ENCODE results near the gene HMSD. TPM values are rescaled to one million over a fixed set of nuclear protein-coding genes. Genes with fewer than 3 reads are reported as not detected.
"Not testable (repeated sequence)": the region's sequence is repeated elsewhere in the genome, so short reads cannot be mapped to it uniquely, and the experiment has no call there.

HMSD gene
- total RNA-seq, 6 experiments from 2014 or later = 0.27 to 0.37 TPM; not detected in 4

DNA sequence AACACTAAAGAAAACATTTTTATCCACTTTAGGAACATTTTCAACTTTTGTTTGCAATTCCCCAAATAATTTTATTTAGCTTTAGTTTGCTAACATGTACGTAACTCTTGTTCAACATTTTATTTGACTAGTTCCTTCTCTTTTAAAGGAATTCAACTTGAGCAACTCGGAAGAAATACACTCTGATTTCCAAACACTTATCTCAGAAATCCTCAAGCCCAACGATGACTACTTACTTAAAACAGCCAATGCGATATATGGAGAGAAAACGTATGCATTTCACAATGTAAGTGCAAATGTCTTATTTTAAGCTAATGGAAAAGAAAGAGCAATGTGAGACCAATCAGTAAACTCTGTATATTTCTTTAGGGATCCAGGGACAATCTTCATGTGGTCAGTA, 31.3 kb upstream of the HMSD start:
- TF ChIP-seq POLR2A (IDR thresholded peaks at IDR 0.05) = no peak
- TF ChIP-seq, protein P1, sequence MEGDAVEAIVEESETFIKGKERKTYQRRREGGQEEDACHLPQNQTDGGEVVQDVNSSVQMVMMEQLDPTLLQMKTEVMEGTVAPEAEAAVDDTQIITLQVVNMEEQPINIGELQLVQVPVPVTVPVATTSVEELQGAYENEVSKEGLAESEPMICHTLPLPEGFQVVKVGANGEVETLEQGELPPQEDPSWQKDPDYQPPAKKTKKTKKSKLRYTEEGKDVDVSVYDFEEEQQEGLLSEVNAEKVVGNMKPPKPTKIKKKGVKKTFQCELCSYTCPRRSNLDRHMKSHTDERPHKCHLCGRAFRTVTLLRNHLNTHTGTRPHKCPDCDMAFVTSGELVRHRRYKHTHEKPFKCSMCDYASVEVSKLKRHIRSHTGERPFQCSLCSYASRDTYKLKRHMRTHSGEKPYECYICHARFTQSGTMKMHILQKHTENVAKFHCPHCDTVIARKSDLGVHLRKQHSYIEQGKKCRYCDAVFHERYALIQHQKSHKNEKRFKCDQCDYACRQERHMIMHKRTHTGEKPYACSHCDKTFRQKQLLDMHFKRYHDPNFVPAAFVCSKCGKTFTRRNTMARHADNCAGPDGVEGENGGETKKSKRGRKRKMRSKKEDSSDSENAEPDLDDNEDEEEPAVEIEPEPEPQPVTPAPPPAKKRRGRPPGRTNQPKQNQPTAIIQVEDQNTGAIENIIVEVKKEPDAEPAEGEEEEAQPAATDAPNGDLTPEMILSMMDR (IDR thresholded peaks at IDR 0.05) = no peak
- Histone ChIP-seq H3K27me3 (no peaks in the 10 kb centered on the region), H3K9me3 (no peaks in the 10 kb centered on the region), H3K4me3 (no peak overlapping the region), H3K36me3 (no peaks in the 10 kb centered on the region), H3K4me1 (no peaks in the 10 kb centered on the region), H3K27ac (no peak overlapping the region)
- WGBS (ENCODE audit: insufficient coverage, low coverage, low lambda C conversion rate, missing lambda C conversion rate) = 56% methylated on average over 5 of the region's 5 CpGs
- no peak for ATAC-seq
- intact Hi-C loops (cut with DNase I) = no loop called here
- no peak for DNase-seq

DNA sequence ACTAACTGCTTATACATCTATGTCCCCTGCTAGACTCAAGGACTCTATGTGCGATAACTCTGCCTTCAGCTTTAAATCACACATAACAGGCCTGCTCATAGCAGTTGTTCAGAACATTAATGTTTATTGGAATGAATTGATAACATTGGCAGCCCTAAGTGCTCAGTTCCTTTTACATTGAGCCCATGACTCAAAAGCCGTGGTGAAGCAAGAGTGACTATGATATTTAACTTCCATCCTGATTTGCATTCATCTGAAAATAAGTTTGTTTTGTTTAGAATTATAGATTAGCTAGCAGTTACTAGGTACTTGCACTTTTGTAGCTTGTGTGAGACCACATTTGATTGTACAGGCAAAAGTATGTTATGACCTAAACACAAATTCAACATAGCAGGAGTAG, 27.1 kb upstream of the HMSD start:
- intact Hi-C loops (cut with DNase I) = no loop called here
- WGBS (ENCODE audit: insufficient coverage, low coverage, low lambda C conversion rate, missing lambda C conversion rate) = 61% methylated on average over 2 of the region's 2 CpGs
- Histone ChIP-seq H3K27ac (no peak overlapping the region), H3K36me3 (no peaks in the 10 kb centered on the region), H3K4me3 (no peak overlapping the region), H3K27me3 (no peaks in the 10 kb centered on the region), H3K9me3 (no peaks in the 10 kb centered on the region), H3K4me1 (no peaks in the 10 kb centered on the region)
- DNase-seq (no peak), ATAC-seq (no peak)
- TF ChIP-seq, protein P1 (IDR thresholded peaks at IDR 0.05) = no peak
- TF ChIP-seq POLR2A (IDR thresholded peaks at IDR 0.05) = no peak

DNA sequence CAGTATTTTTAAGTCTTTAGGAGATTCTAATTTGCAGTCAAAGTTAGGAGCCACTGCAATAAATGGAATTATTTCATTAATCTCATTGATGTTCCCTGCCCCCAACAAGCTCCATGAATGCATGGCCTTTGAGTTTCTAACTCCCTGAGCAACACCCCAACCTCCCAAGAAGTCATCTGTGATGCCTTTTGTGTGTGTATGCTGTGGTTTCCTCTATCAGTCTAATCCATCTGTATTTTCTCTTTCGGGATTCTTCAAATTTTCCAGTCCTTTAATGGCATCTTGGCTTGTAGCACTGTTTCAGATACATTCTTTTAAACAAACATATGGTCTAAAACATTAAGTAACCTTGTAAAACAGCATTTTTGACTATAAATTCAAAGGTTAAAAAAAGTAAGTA, 24.6 kb upstream of the HMSD start:
- TF ChIP-seq POLR2A (IDR thresholded peaks at IDR 0.05) = no peak
- TF ChIP-seq, protein P1 (IDR thresholded peaks at IDR 0.05) = no peak
- H3K27me3 ChIP-seq = no peaks in the 10 kb centered on the region
- ATAC-seq = no peak
- H3K36me3 ChIP-seq = no peaks in the 10 kb centered on the region
- no peak for DNase-seq
- no peak overlapping the region for H3K4me3 ChIP-seq
- no peaks in the 10 kb centered on the region for H3K9me3 ChIP-seq
- intact Hi-C loops (cut with DNase I) = no loop called here
- H3K27ac ChIP-seq = no peak overlapping the region
- no peaks in the 10 kb centered on the region for H3K4me1 ChIP-seq
- 50% methylated on average over 1 of the region's 1 CpG for WGBS (ENCODE audit: insufficient coverage, low coverage, low lambda C conversion rate, missing lambda C conversion rate)

DNA sequence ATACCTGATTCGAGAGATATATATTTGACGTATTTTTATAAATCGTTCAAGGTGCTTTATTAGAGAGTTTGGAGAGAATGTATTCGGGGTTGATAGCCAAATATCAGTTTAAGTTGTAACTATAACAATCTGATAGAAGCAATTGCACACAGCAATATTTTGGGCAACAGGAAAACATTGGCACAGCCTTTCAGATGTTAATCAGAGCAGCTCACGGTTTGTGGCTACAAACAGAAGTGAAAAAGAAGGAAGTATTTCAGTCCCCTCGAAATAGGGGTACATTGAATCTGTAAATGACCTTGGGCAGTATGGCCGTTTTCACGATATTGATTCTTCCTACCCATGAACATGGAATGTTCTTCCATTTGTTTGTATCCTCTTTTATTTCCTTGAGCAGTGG, 20.8 kb upstream of the HMSD start:
- Histone ChIP-seq H3K27ac (no peak overlapping the region), H3K4me1 (no peaks in the 10 kb centered on the region), H3K27me3 (no peaks in the 10 kb centered on the region), H3K4me3 (no peak overlapping the region), H3K36me3 (no peaks in the 10 kb centered on the region), H3K9me3 (no peaks in the 10 kb centered on the region)
- no peak for DNase-seq
- TF ChIP-seq, protein P1 (IDR thresholded peaks at IDR 0.05) = no peak
- intact Hi-C loops (cut with DNase I) = no loop called here
- ATAC-seq = no peak
- 41% methylated on average over 8 of the region's 8 CpGs for WGBS (ENCODE audit: insufficient coverage, low coverage, low lambda C conversion rate, missing lambda C conversion rate)

DNA sequence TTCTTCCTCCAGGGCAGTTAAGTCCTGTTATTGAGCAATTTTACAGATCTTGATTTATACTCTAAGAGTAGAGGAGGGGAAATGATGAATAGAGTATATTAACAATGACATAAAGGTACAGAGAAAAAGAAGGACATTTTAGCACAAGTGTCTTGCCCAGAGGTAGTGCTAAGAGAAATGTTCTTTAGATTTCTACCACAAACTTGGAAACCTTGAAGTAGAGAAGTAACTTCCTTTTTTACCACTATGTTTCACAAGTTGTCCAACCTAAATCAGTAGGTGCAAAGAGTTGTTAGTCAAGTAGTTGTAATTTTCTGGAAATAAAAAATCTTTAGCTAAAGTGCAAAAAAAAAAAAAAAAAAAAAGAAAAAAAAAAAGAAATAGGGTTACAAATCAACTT, 19.7 kb upstream of the HMSD start:
- ATAC-seq; H3K9me3 ChIP-seq; H3K4me1 ChIP-seq; DNase-seq; H3K4me3 ChIP-seq; H3K36me3 ChIP-seq; intact Hi-C loops (cut with DNase I); H3K27ac ChIP-seq; H3K27me3 ChIP-seq: not testable (repeated sequence)
